GM04503 (cell line): ENCODE results near the gene FAR1.
"Not testable (repeated sequence)": the region's sequence is repeated elsewhere in the genome, so short reads cannot be mapped to it uniquely, and the experiment has no call there.

ENCODE experiments used
- DNase-seq: peaks from one replicate; pipeline ENCODE4 v3.0.0-alpha.2; 2012; ENCODE audit warnings: low read depth

The FAR1 gene, protein sequence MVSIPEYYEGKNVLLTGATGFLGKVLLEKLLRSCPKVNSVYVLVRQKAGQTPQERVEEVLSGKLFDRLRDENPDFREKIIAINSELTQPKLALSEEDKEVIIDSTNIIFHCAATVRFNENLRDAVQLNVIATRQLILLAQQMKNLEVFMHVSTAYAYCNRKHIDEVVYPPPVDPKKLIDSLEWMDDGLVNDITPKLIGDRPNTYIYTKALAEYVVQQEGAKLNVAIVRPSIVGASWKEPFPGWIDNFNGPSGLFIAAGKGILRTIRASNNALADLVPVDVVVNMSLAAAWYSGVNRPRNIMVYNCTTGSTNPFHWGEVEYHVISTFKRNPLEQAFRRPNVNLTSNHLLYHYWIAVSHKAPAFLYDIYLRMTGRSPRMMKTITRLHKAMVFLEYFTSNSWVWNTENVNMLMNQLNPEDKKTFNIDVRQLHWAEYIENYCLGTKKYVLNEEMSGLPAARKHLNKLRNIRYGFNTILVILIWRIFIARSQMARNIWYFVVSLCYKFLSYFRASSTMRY

DNA sequence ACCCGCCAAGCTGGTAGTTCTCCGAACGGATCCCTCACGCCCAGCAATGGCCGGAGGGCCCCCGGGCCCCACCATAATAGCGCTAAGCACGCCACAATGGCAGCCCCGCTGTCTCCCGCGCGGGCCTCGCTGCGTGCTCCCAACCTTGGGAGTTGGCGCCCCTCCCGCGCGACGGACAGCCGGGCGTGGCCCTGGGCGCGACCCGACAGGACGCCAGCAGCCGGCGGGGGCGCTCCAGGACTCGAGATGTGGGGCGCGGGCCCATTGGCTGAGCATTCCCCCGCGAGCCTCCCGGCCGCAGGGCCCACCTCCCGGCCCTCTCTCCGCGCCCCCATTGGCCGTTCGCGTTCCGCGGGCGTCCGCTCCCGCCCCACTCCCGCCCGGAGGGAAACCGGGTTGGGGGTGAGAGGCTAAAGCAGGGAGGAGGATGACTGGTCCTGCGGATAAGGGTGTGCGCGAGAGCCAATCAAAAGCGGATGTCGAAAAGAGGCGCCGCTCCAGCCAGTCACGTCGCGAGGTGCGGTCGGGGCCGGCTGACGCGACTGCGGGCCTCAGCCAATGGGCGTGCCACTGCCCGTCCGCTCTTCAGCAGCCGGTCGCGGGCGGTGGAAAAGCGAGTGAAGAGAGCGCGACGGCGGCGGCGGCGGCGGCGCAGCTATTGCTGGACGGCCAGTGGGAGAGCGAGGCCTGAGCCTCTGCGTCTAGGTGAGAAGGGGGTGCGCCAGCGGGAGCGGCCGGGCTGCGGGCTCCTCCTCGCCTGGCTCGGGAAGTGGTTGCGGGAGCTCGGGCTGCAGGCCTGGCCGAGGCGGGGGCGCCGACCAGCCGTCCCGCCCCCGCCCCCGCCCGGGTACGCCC is at the start of gene FAR1:
Gene FAR1 (plus strand): TSS at position 567 of the 855 bp plus-strand sequence. CDS start 26,098 bp downstream, outside the sequence.
- peak; percentile 97 for DNase-seq

DNA sequence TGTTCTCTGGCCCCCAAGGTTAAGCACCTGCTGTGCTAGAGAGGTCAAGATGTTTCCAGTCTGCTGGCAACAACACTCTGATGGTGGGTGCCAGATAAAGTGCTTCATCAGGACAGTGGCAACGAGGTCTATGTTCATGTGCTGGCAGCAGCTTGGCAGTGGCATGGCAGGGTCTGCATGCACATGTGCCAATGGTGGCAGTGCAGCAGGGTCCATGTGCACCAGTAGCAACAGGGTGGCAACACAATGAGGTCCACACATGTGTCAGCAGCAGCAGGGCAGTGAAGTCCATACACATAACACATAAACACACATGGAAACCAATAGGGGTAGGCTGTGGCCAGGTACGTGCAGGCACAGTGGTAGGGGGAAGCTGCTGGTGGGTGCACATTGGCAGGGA is 48.4 kb upstream of the FAR1 start:
- DNase-seq = no peak

DNA sequence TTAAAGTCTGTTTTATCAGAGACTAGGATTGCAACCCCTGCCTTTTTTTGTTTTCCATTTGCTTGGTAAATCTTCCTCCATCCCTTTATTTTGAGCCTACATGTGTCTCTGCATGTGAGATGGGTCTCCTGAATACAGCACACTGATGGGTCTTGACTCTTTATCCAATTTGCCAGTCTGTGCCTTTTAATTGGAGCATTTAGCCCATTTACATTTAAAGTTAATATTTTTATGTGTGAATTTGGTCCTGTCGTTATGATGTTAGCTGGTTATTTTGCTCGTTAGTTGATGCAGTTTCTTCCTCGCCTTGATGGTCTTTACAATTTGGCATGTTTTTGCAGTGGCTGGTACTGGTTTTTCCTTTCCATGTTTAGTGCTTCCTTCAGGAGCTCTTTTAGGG is 41.6 kb upstream of the FAR1 start:
- DNase-seq = not testable (repeated sequence)

DNA sequence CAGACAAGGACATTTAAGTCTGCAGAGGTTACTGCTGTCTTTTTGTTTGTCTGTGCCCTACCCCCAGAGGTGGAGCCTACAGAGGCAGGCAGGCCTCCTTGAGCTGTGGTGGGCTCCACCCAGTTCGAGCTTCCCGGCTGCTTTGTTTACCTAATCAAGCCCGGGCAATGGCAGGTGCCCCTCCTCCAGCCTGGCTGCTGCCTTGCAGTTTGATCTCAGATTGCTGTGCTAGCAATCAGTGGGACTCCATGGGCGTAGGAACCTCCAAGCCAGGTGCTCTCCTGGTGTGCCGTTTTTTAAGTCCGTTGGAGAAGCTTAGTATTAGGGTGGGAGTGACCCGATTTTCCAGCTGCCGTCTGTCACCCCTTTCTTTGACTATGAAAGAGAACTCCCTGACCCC is 39.8 kb upstream of the FAR1 start:
- not testable (repeated sequence) for DNase-seq

DNA sequence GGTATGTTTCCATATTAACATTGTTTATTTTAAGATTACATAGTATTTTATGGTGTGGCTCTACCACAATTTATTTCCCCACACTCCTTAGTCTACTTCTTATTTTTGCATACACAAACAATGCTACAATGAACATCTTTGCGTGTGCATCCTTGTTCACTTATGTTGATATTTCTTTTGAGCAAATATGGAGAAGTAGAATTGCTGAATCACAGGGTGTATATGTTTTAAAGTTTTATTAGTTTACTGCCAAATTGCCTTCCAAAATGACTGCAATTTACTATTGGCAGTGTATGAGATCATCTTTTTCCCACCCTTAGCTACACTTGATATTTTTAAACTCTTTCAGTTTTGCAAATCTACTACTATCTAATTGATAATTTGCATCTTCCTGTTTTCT is 38.7 kb upstream of the FAR1 start:
- DNase-seq = no peak

DNA sequence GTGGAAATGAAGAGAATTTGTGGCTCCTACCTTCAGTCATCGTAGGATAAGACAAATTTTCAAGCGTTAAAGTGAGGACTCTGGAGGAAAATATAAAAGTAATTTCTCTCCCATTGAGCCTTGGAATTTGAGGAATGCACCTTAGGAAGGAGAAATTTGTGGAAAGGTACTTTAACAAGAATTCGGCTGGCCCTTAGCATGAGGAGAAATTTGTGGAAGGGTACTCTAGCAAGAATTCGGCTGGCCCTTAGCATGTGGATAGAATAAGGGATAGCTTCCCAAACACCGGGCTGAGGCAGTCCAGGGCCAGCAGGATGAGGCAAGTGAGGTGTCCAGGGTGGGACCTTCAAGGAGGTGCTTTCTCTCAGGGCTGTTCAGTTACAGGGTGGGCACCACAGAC is 33.2 kb upstream of the FAR1 start:
- DNase-seq = no peak

DNA sequence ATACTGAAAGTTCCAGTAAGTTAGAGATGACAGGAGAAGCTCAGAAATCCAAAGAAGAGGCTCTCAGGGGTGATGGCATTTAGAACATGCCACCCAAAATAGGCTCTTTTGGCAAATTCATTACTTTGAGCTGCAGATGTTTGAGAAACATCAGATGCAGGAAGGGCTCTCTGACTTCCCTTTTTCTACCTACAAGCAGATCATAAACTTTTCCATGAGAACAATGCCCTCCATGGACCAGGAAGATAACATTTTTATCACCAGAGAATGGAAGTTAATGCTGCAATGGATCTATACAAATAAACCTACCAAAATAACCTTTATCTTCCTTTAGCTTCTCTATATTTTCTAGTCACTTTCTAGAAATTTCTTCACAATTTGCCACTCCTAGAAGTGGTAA is 32.7 kb upstream of the FAR1 start:
- no peak for DNase-seq

DNA sequence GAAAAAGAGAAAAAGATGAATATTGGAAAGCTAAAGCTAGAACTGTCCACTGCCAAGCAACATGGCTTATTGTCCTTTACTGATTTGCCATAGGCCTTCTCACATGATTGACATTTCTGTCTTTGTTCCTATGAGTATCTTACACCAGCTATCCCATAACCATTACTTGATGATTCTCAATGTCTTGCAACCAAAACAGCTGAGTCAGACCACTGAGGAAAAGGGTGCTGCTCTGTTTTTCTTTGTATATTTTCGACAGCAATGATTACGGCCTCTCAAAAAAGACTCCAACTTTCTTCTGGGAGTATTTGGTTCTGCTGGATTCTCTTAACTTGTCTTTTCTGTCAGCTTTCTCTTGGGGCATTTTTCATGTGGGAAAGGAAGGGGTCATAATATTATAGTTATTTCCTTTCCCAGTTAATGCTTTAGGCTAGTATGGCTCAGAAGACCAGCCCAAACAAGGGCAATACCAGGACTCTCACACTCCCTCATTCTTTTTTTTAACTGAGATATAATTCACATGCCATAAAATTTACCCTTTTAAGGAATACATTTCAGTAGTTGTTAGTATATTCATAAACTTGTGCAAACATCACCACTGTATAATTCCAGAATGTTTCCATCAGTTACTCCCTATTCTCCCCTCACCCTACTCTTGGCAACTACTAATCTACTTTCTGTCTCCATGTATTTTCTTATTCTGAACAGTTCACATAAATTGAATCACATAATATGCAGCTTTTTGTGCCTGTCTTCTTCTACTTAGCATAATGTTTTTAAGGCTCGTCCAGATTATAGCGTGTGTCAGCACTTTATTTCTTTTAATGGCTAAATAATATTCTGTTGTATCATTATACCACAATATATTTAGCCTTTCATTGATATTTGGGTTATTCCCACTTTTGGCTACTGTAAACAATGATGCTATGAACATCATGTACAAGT is 31.1 kb upstream of the FAR1 start:
- DNase-seq = no peak

DNA sequence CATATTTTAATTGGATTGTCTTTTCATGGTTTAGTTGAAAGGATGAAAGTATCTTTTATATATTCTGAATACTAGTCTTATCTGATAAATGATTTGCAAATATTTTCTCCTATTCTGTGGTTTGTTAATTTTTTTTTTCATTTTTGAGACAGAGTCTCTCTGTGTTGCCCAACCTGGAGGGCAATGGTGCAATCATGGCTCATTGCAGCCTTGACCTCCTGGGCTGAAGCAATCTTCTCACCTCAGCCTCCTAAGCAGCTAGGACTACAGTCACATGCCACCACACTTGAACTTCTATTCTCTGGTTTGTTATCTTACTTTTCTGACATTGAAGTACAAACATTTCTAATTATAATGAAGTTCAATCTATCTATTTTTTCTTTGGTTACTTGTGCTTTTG is 30.0 kb upstream of the FAR1 start:
- no peak for DNase-seq

DNA sequence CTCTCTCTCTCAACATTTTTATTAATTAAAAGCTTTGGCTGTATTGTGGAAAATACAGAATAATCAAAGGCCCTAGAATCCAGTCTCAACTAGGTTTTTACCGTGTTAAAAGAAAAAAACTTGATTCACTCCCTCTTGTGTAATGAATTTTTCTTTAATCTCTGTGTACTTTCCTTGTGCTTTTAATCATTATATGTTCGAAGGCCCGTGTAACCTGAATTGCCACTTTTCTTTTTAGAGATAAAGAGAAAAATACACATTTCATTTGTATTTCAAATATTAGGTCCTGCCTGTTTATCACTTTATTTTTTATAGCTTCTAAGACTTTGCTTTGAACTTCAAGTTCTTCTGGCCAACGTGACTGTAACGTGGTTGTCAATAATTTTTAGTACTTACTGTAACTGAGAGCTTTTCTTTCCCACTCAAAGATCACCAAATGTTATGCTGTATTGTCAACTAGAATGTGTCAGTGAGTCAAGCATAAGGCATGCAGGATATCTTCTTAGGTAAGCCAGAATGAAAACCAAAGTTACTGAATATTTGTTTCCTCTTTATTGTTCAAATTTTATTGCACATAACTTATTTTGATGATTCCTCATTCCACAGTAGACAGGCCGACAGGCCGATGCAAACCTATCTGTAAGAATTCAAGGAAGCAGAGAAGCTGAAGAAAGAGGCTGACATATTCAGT is 23.3 kb upstream of the FAR1 start:
- DNase-seq = no peak

DNA sequence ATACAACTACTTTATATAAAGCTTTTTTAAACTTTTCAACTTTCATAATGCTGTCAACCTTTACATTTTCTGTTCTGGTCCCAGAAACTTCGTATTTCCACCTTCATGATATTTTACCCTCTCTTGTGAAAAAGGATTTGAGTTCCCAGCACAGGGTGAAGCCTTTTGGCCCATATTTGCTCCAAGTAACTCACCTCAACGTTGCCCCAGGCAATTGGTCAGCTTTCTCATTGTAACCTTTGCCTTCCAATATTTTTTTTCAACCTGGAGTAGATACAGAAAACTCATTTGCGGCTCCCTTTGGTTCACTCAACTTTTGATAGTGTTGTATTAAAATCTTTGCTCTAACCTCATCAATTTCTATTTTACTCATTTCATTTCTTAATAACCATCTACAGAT is 21.1 kb upstream of the FAR1 start:
- DNase-seq = no peak

DNA sequence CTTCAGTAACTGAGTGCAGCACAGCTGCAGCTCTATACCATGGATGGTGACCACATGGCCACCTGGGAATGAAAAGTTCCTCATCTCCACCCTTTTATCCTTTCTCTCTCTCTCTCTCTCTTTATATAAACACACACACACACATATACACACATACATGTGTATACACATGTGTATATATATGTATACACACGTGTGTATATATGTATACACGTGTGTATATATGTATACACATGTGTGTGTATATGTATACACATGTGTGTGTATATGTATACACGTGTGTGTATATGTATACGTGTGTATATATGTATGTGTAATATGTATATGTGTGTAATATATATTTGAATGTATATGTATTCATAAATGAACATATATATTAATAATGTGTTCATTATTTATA is 18.8 kb upstream of the FAR1 start:
- no peak for DNase-seq

DNA sequence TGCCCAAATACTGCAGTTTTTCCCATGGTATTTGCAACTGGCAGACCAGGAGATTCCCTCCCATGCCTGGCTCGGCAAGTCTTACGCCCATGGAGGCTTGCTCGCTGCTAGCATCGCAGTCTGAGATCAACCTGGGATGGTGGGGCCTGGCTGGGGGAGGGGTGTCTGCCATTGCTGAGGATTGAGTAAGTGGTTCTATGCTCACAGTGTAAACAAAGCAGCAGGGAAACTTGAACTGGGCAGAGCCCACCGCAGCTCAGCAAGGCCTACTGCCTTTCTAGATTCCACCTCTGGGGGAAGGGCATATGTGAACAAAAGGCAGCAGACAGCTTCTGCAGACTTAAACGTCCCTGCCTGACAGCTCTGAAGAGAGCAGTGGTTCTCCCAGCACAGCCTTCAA is 17.0 kb upstream of the FAR1 start:
- DNase-seq = not testable (repeated sequence)

DNA sequence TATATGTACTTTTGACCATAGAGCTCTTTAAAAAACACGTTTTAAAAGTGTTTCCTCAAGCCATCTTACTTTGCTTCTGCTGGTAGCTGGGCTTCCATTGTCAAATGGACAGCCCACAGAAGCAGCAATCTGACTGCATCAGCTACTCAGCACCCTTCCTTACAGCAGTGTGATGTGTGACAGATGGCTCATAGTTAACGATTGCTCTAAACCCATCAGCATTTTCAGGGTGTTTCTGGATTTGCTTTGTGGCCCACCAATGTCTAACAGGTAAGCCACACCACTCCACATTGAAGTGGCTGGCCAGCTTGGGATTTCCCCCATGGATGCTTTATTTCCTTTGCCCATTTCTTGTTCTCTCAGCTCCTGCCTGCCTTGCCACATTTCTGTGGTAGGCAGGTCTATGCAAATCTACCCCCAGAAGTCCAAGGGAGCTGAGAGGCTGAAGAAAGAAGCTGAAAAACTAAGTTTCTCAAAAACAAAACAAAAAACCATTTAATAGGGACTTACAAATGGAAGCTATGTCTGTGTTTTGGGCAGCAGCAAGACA is 7.3 kb upstream of the FAR1 start:
- no peak for DNase-seq

DNA sequence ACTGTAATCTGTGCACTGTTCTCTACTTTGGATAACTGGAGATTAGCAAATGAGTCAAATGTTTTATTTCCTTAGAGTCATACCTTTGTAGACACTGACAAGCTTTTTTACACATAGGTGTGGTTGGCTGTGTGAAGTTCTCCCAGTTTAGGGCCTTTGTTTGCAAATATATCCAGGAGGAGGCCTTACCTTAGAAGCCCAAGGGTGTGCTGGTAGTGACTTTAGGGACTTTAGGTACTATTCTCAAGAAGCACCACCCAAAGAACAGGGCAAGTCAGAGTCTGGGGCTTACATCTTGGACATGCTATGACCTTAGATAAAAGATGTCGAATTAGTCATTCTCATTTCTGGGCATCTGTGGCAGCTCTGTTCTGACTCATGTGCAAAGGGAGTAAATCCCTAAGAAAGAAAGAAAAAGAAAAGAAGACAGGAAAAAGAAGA is 4.8 kb upstream of the FAR1 start:
- DNase-seq = no peak

DNA sequence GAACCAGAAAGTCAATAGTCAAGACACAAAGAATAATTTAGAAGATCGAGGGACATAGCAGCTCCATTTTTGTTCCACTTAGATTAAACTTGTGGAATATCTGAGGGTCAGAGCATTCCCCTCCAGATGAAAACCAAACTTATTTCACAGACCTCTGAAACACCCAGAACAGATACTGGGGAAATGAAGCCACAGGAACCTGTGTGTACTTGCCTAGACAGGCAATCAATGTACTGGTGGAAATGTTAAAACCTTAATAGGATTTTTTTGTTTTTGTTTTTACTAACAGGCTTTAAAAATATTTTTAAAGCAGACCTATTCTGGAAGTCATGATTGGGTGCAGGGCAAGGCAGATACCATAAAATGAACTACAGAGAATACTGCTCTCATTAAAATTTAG is 4.1 kb upstream of the FAR1 start:
- no peak for DNase-seq

DNA sequence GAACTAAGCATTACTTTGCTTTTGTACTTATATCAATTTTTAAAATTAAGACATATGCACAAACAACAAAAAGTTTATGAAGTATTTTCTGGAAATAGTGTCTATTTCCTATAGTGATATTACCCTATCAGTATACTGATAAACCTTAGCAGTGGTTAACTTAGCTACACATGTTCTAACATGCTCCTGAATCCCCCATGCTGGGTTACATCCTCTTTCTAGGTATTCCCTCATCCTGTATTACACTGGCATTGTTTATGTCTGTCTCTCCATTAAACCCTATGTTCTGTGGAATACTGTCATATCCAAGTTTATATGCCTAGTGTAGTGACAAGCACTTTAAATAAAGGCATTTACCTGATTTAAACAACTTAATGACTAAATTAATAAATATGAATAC is 1.8 kb upstream of the FAR1 start:
- no peak for DNase-seq

DNA sequence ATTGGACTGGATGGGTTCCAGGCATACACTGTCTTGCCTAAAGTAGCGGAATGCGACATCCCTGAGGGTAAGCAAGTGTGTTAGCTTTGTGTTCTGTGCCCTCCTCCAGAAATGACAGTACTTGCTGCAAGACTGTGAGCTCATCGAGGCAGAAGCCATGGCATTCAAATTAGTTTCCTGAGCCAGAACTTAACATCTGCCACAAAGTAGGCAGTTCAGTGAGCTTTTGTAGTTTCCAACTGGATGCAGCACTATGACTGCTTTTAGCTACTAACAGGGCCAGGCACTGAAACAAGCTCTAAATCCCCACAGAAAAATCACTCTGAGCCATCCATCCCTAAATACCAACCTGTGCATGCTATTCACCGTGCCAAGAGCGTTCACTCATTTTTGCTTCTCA is 1.2 kb upstream of the FAR1 start:
- DNase-seq = no peak

DNA sequence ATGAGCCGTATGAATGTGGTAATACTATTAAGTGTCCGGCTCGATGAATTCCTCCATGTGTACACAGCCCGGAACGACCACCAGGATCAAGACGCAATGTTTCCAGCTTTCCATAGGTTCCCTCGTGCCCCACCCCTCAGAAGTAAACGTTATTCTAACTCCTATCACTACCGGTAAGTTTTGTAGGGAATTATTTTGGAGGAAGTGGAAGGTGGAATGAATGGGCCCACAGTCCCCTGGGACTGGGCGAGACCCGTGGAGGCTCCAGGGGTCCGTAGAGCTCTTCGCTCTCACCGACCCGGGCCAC is 720 bp upstream of the FAR1 start:
- no peak for DNase-seq

DNA sequence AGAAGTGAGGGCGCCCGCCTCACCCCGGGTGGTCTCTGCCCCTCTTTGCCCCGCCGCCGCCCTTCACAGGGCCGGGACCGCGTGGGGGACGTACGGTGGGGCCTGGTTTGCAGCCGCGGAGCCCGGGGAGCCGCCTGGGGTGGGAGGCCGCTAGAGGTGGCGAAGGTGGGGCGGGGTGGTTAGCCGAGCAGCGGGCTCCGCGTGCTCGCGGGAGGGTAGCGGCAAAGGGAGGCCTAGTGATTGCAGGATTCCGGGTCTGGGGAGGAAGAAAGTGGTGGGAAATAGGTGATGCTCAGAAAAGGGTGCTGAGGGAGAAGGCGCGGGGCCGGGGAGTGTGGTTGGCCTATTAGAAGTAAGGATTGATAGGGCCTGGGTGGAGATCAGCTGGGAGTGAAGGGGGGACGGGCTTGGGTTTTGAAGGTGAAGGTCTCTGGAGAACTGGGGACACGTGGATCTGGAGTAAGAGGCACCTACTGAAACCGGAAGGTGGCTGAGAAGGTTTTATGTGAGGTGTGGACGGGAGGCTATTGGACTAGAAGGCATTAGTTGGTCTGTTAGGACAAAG is 571 bp downstream of the FAR1 start:
- no peak for DNase-seq
